ENCODE results near the gene BCAS1. TPM values are rescaled to one million over a fixed set of nuclear protein-coding genes. Genes with fewer than 3 reads are reported as not detected.

Gene BCAS1
- total RNA-seq, 1 donor from 2014 or later: not detected

- peaks cover 10% of the 10 kb centered on the region for H3K9me3 Mint-ChIP-seq (ENCODE audit: unreplicated experiment)
- H3K4me3 Mint-ChIP-seq (ENCODE audit: unreplicated experiment): no peak overlapping the region
- H3K27me3 Mint-ChIP-seq (ENCODE audit: unreplicated experiment): no peaks in the 10 kb centered on the region
- no peak for TF ChIP-seq CTCF (IDR thresholded peaks at IDR 0.05)
- no peaks in the 10 kb centered on the region for H3K36me3 Mint-ChIP-seq (ENCODE audit: unreplicated experiment)
- no peak overlapping the region for H3K27ac Mint-ChIP-seq (ENCODE audit: unreplicated experiment)
- peaks cover 20% of the 10 kb centered on the region for H3K4me1 Mint-ChIP-seq (ENCODE audit: unreplicated experiment)
- DNase-seq (ENCODE audit: extremely low spot score, unreplicated experiment): no peak
Observed at GRCh38 chr20:53947501-53948195, 122.7 kb downstream of the BCAS1 start.

- no peaks in the 10 kb centered on the region for H3K9me3 Mint-ChIP-seq (ENCODE audit: unreplicated experiment)
- peaks cover 30% of the 10 kb centered on the region for H3K4me1 Mint-ChIP-seq (ENCODE audit: unreplicated experiment)
- H3K27ac Mint-ChIP-seq (ENCODE audit: unreplicated experiment): no peak overlapping the region
Observed at GRCh38 chr20:53946106-53946505, 124.3 kb downstream of the BCAS1 start.

GRCh38 chr20:53945478-53945877 is 124.9 kb downstream of the BCAS1 start:
- DNase-seq (ENCODE audit: extremely low spot score, unreplicated experiment): peak; percentile 0
- Mint-ChIP-seq H3K27me3 (ENCODE audit: unreplicated experiment) (no peaks in the 10 kb centered on the region), H3K9me3 (ENCODE audit: unreplicated experiment) (no peaks in the 10 kb centered on the region), H3K36me3 (ENCODE audit: unreplicated experiment) (no peaks in the 10 kb centered on the region), H3K4me1 (ENCODE audit: unreplicated experiment) (peaks cover 36% of the 10 kb centered on the region), H3K4me3 (ENCODE audit: unreplicated experiment) (no peak overlapping the region), H3K27ac (ENCODE audit: unreplicated experiment) (no peak overlapping the region)
- TF ChIP-seq CTCF (IDR thresholded peaks at IDR 0.05): no peak

More at GRCh38 chr20:53946106-53946505, 124.3 kb downstream of the BCAS1 start:
- no peak for DNase-seq (ENCODE audit: extremely low spot score, unreplicated experiment)
- Mint-ChIP-seq H3K27me3 (ENCODE audit: unreplicated experiment) (no peaks in the 10 kb centered on the region), H3K4me3 (ENCODE audit: unreplicated experiment) (no peak overlapping the region), H3K36me3 (ENCODE audit: unreplicated experiment) (no peaks in the 10 kb centered on the region)
- TF ChIP-seq CTCF (IDR thresholded peaks at IDR 0.05): no peak

GRCh38 chr20:53944796-53945195 is 125.6 kb downstream of the BCAS1 start:
- no peak overlapping the region for H3K4me3 Mint-ChIP-seq (ENCODE audit: unreplicated experiment)
- H3K27me3 Mint-ChIP-seq (ENCODE audit: unreplicated experiment): no peaks in the 10 kb centered on the region
- H3K36me3 Mint-ChIP-seq (ENCODE audit: unreplicated experiment): no peaks in the 10 kb centered on the region
- no peak for DNase-seq (ENCODE audit: extremely low spot score, unreplicated experiment)
- no peak overlapping the region for H3K27ac Mint-ChIP-seq (ENCODE audit: unreplicated experiment)
- peaks cover 38% of the 10 kb centered on the region for H3K4me1 Mint-ChIP-seq (ENCODE audit: unreplicated experiment)
- no peaks in the 10 kb centered on the region for H3K9me3 Mint-ChIP-seq (ENCODE audit: unreplicated experiment)
- TF ChIP-seq CTCF (IDR thresholded peaks at IDR 0.05): no peak

- Mint-ChIP-seq H3K36me3 (ENCODE audit: unreplicated experiment) (no peaks in the 10 kb centered on the region), H3K27ac (ENCODE audit: unreplicated experiment) (no peak overlapping the region), H3K4me1 (ENCODE audit: unreplicated experiment) (peaks cover 32% of the 10 kb centered on the region), H3K4me3 (ENCODE audit: unreplicated experiment) (peak overlapping the region; percentile 30), H3K27me3 (ENCODE audit: unreplicated experiment) (no peaks in the 10 kb centered on the region), H3K9me3 (ENCODE audit: unreplicated experiment) (no peaks in the 10 kb centered on the region)
- DNase-seq (ENCODE audit: extremely low spot score, unreplicated experiment): peak; percentile 34
- peak; percentile 79 for TF ChIP-seq CTCF (IDR thresholded peaks at IDR 0.05)
Observed at GRCh38 chr20:53943522-53944291, 126.7 kb downstream of the BCAS1 start.

Measured in osteocyte (in vitro differentiated cells).